Cardiac septum (tissue), 1 donor: ENCODE data around the gene MFRP. TPM values are rescaled to one million over a fixed set of nuclear protein-coding genes. Genes with fewer than 3 reads are reported as not detected.

Experiments used
- DNase-seq: peaks from one replicate; pipeline ENCODE4 v3.0.0-alpha.2; 2020; ENCODE audit warnings: low spot score
- intact Hi-C: fragments of 100-400 bp; cut with DNase I; formaldehyde crosslinking; loops from one replicate; pipeline ENCODE4 v1.14.0; 2022
- total RNA-seq: library from RNA; stranded (reverse); fragmentation: NEBNext Ultra II Directional; extraction: Animal tissue kit (Norgen Biotek cat#: 25700); gene quantifications from one replicate; pipeline ENCODE4 v1.2.1, GENCODE V29; 2021
- donor health status: DM: no; HTN: no; CAD: no.

Gene MFRP
- total RNA-seq, 1 donor from 2014 or later, result not detected

DNA sequence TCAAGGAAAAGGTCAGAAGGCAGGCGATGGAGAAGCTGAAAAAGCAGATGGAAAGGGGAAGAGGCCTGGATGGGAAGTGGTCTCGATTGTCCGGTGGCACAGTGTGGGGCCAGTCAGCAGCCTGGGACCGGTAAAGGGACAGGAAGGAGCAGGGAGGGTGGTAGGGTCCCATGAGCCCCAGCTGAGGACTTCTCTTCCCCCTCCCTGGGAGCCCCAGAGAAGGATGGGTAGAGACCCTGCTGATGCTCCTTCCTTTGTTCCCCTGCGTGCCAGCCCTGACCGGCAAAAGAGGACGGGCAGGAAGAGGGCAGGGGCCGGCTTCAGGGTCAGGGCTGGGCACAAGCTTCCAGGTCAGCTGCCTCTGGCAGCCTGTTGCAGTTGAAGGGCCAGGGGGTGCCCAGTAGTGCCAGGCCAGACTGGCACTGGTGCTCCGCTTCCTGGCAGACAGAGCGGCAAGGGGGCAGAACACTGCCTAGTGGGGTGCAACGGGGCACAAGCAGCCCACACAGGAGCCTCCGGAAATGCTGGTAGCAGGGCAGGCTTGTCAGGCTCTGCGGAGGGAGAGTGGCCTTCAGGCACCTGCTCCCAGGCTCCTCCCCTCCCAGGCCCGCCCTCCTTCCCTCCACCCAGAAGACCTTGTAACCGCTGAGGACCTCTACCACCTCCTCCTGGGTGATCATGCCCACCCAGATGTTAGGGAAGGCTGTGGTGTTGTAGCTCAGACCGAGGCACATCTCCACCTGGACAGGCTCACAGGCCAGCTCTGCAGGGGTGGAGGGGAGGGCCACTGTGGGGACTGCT lies 5.1 kb downstream of the MFRP start:
- intact Hi-C loops, result loop anchor here (2.0 kb wide), 1 partner anchor 31 kb away; no protein-coding TSS in a partner anchor
- no peak for DNase-seq

- intact Hi-C loops, result loop anchor here (2.0 kb wide), 1 partner anchor 32 kb away; no protein-coding TSS in a partner anchor
- DNase-seq, result peak; percentile 93
These were observed 5.9 kb downstream of the MFRP start, which contains the start of gene C1QTNF5 for GRCh38 chr11:119340335-119341221. TSS of gene C1QTNF5 (minus strand) at chr11:119340883. CDS start at chr11:119340397, 486 bp downstream.

GRCh38 chr11:119339589-119340334 lies 6.7 kb downstream of the MFRP start:
- peak; percentile 78 for DNase-seq
- intact Hi-C loops, result loop anchor here (2.0 kb wide), 1 partner anchor 33 kb away; no protein-coding TSS in a partner anchor

GRCh38 chr11:119338965-119339588 lies 7.4 kb downstream of the MFRP start:
- intact Hi-C loops, result no loop called here
- peak; percentile 61 for DNase-seq

GRCh38 chr11:119338318-119338890 lies 8.1 kb downstream of the MFRP start:
- intact Hi-C loops, result no loop called here
- peak; percentile 86 for DNase-seq

DNA sequence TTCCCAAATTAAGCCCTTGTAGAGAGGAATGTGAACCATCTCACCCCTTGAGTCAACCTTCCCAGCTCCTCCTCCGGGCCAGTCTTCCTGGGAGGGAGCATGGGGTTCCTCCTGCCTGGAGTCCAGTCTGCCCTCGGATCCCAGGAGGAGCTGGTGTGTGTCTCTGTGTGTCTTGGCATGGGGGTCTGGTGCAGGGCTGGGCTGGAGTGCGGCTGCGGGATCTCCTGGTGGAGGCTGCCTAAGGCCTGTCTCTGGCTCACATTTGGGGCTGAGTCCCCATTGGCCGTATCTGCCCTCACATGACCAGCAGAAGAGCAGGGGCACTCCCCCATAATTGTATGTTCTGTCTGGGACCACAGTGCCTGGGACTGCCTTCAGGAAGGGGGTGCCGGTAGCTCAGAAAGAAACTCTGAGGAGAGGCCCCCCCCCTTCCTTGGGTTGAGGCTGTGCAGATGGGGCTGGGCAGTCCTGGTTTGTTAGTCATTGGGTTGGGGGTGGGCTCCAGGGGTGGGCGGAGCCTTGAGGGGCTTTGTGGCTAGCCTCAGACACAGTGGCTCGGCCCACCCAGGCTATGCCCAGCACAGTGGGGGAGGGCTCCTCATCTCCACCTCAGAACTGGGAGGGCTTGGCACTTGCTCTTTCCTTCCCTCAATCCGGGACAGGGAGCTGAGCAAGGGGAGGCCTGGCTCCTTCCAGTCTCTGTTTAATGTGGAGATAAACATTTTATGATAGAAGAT lies 8.8 kb downstream of the MFRP start:
- intact Hi-C loops, result no loop called here
- peak; percentile 59 for DNase-seq

GRCh38 chr11:119336744-119337469 lies 9.6 kb downstream of the MFRP start:
- intact Hi-C loops, result no loop called here
- DNase-seq, result peak; percentile 26

- intact Hi-C loops, result no loop called here
- peak; percentile 75 for DNase-seq
These were observed 10.6 kb downstream of the MFRP start for GRCh38 chr11:119335655-119336543.

DNA sequence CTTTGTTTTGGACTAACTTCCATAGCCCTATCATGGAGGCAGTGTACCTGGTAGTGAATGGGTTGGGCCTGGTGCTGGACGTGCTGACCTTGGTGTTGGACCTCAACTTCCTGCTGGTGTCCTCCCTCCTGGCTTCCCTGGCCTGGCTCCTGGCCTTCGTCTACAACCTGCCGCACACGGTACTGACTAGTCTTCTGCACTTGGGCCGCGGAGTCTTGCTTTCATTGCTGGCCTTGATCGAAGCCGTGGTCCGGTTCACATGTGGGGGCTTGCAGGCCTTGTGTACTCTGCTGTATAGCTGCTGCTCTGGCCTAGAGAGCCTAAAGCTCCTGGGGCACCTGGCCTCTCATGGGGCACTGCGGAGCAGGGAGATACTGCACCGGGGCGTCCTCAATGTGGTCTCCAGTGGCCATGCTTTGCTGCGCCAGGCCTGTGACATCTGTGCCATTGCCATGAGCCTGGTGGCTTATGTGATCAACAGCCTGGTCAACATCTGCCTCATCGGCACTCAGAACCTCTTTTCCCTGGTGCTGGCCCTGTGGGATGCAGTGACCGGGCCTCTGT lies 11.3 kb downstream of the MFRP start:
- no peak for DNase-seq
- intact Hi-C loops, result no loop called here

DNA sequence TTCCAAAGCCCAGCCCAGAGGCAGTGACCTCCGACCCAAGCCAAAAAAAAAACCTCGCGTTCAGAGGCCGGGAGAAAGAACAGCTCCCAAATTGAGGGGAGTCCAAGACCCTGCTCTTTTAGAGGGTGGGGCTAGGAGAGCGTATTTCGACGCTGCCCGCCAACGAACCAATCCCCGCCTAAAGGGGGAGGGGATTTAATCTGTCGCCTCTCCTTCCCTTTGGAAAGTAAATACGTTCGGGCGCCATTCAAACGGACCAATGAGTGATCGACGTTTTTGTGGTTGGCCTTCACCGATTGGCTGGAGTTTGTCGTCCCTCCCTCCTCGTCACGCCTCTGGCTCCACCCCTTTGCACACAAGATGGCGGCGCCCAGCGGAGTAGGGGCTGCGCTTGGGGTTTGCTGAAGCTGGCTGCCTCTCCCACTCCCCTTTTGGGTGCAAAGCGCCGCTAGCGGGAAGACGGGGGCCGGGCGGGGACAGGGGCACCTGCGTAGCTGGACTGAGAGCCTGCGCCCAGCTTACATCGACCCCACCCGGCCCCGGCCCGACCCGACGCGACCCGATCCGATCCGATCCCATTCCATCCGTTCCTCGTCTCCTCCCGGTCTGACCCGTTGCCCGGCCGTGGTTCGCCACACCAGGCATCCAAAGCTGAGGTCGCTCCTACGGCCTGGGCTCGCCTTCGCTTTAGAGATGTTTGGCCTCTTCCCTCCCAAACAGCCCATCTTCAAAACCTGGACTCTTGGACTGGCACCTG lies 12.2 kb downstream of the MFRP start, which contains the start of gene RNF26:
Gene RNF26, plus strand, starts transcription at position 354 of the 757 bp plus-strand sequence. CDS start 596 bp downstream, outside the sequence.
- intact Hi-C loops, result no loop called here
- DNase-seq, result peak; percentile 96

DNA sequence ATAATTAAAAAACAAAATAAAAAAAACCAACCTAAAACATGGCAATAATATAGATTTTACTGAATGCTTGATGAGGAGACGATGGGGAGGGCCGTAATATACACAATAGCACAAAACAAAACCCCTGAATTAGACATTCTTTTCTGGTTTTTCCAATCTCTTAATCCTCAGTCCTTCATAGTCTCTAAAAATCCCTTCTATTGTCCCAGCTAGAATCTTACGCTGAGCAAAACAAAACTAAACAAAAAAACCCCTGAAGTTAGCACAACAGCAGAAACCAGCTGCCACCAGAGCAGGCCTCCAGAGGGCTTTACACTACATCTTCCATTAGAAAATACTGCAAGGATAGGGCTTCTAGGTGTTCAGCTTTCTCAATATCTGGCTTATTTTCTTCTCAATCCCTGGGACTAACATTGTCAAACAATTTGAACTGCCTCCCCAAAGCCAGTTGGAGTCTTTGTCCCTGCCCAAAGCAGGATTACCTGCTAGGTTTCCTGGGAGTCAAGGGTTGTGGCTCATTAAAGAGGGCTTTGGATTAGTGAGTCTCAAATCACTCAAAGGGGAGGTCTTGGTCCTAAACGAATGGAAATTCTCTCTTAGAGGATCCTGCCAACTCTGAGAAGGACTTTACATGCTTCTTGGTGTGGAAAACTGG lies 14.3 kb downstream of the MFRP start:
- DNase-seq, result no peak
- intact Hi-C loops, result no loop called here

DNA sequence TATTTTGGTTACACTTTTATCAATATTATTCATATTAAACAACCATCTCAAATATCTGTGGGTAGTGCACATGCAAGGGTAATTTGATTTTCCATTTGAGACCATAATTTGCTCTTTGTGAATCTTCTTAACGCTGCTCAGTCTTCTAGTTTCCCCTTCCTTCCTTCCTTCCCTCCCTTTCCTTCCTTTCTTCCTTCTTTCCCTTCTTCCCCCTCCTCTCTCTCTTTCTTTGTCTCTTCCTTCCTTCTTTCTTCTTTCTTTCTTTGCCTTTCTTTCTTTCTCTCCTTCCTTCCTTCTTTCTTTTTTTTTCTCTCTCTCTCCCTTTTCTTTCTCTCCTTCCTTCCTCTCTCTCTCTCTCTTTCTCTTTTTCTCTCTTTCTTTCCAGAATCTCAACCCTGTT lies 16.3 kb downstream of the MFRP start:
- no peak for DNase-seq
- intact Hi-C loops, result no loop called here

DNA sequence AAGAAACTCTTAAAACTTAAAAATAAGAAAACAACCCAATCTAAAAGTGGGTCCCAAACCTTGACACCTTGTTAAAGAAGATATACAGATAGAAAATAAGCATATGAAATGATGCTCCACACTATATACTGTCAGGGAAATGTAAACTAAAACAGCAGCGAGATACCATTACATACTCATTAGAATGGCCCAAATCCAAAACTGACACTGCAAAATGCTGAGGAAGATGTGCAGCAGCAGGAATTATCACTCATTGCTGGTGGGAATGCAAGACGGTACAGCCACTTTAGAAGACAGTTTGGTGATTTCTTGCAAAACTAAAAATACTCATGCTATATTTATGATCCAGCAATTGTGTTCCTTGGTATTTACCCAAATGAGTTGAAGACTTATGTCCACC lies 17.2 kb downstream of the MFRP start:
- intact Hi-C loops, result no loop called here
- DNase-seq, result no peak

- intact Hi-C loops, result loop anchor here (5.0 kb wide), 2 partner anchors 62 to 177 kb away; partner anchors contain the start of gene ABCG4
These were observed 22.3 kb downstream of the MFRP start for GRCh38 chr11:119324189-119324588.

More at GRCh38 chr11:119324189-119324588, 22.3 kb downstream of the MFRP start:
- DNase-seq, result no peak
